ENCODE results near the gene DTX3.
A peak's percentile ranks its signal among the peaks of the same experiment; 100 is the strongest.
"Not testable (repeated sequence)": the region's sequence is repeated elsewhere in the genome, so short reads cannot be mapped to it uniquely, and the experiment has no call there.

DTX3 gene

GRCh38 chr12:57604454-57604991 is at the start of gene DTX3:
DTX3 (plus strand) TSS chr12:57604824; CDS start chr12:57606518, 1,694 bp downstream.
- Histone ChIP-seq H3K4me1 (peaks cover 0 to 38% (median 26%) of the 10 kb centered on the region in 4 donors), H3K27ac (peak within 1 kb of the TSS; percentile 99 to 100), H3K36me3 (peaks cover 12 to 58% (median 27%) of the 10 kb centered on the region in 3 donors), H3K9me3 (no peaks in the 10 kb centered on the region), H3K4me3 (peak within 1 kb of the TSS; percentile 83 to 89), H3K27me3 (no peaks in the 10 kb centered on the region)
- TF ChIP-seq CTCF (IDR thresholded peaks at IDR 0.05) = no peak
- peak; percentile 59 to 83 for DNase-seq
- intact Hi-C loops (cut with DNase I; ENCODE audit: low total_unique reads) = no loop called here

GRCh38 chr12:57554897-57555296 is 49.7 kb upstream of the DTX3 start:
- H3K27ac ChIP-seq = no peak overlapping the region
- H3K36me3 ChIP-seq = no peaks in the 10 kb centered on the region
- peaks cover 0 to 5% (median 4%) of the 10 kb centered on the region in 4 donors for H3K4me1 ChIP-seq
- intact Hi-C loops (cut with DNase I; ENCODE audit: low total_unique reads) = no loop called here
- peaks cover 0 to 10% of the 10 kb centered on the region in 2 donors for H3K27me3 ChIP-seq
- H3K9me3 ChIP-seq = no peaks in the 10 kb centered on the region
- DNase-seq = peak in 1 of 2 donors; percentile 16
- no peak overlapping the region for H3K4me3 ChIP-seq
- TF ChIP-seq CTCF (IDR thresholded peaks at IDR 0.05) = no peak

- Histone ChIP-seq H3K27ac (no peak overlapping the region), H3K4me1 (no peaks in the 10 kb centered on the region), H3K4me3 (no peak overlapping the region), H3K9me3 (no peaks in the 10 kb centered on the region), H3K36me3 (no peaks in the 10 kb centered on the region), H3K27me3 (peaks cover 0 to under 1% of the 10 kb centered on the region in 2 donors)
- DNase-seq = peak in 1 of 2 donors; percentile 5
- no peak for TF ChIP-seq CTCF (IDR thresholded peaks at IDR 0.05)
- intact Hi-C loops (cut with DNase I; ENCODE audit: low total_unique reads) = no loop called here
These were observed 45.8 kb upstream of the DTX3 start for GRCh38 chr12:57558864-57559263.

- intact Hi-C loops (cut with DNase I; ENCODE audit: low total_unique reads) = no loop called here
- no peak overlapping the region for H3K27ac ChIP-seq
- no peak for TF ChIP-seq CTCF (IDR thresholded peaks at IDR 0.05)
- no peaks in the 10 kb centered on the region for H3K36me3 ChIP-seq
- peak in 1 of 2 donors; percentile 6 for DNase-seq
- H3K9me3 ChIP-seq = no peaks in the 10 kb centered on the region
- no peak overlapping the region for H3K4me3 ChIP-seq
- no peaks in the 10 kb centered on the region for H3K4me1 ChIP-seq
- peaks cover 0 to 4% of the 10 kb centered on the region in 2 donors for H3K27me3 ChIP-seq
These were observed 44.1 kb upstream of the DTX3 start for GRCh38 chr12:57560516-57560915.

- H3K9me3 ChIP-seq; H3K27ac ChIP-seq; H3K4me3 ChIP-seq; intact Hi-C loops (cut with DNase I; ENCODE audit: low total_unique reads); H3K4me1 ChIP-seq; H3K36me3 ChIP-seq; H3K27me3 ChIP-seq: not testable (repeated sequence)
- DNase-seq = peak in 1 of 2 donors; percentile 2
These were observed 43.5 kb upstream of the DTX3 start for GRCh38 chr12:57561117-57561516.

- no peaks in the 10 kb centered on the region for H3K9me3 ChIP-seq
- no peaks in the 10 kb centered on the region for H3K4me1 ChIP-seq
- no peak for DNase-seq
- H3K4me3 ChIP-seq = no peak overlapping the region
- TF ChIP-seq CTCF (IDR thresholded peaks at IDR 0.05) = no peak
- intact Hi-C loops (cut with DNase I; ENCODE audit: low total_unique reads) = no loop called here
- H3K36me3 ChIP-seq = no peaks in the 10 kb centered on the region
- peaks cover 0 to 16% of the 10 kb centered on the region in 2 donors for H3K27me3 ChIP-seq
- no peak overlapping the region for H3K27ac ChIP-seq
These were observed 41.3 kb upstream of the DTX3 start for GRCh38 chr12:57563358-57563757.

Data from tibial artery (tissue), 4 donors.